Fibroblast of lung (primary cell): ENCODE results near the gene GRIA1. TPM values are rescaled to one million over a fixed set of nuclear protein-coding genes. Genes with fewer than 3 reads are reported as not detected.
"Not testable (repeated sequence)": the region's sequence is repeated elsewhere in the genome, so short reads cannot be mapped to it uniquely, and the experiment has no call there.

ENCODE experiments used
- DNase-seq, 2 donors: peaks; one replicate each; pipeline versions ENCODE4 v3.0.0 to v3.0.0-alpha.2; 2010; ENCODE audit warnings: low read depth in 2 of 2
- H2AFZ ChIP-seq: 2 replicates; pipeline ENCODE4 v1.5.1; 2012; ENCODE audit warnings: low read length, control low read depth, inconsistent platforms
- H3K27ac ChIP-seq: 2 replicates; pipeline ENCODE4 v1.5.1; 2011; ENCODE audit warnings: low read length, control low read depth; ENCODE audit not compliant: insufficient read depth
- H3K27me3 ChIP-seq: 2 replicates; pipeline ENCODE4 v1.5.1; 2011; ENCODE audit warnings: mild to moderate bottlenecking, low read length; ENCODE audit not compliant: control insufficient read depth, insufficient read depth
- H3K36me3 ChIP-seq: 2 replicates; pipeline ENCODE4 v1.5.1; 2011; ENCODE audit warnings: low read length; ENCODE audit not compliant: control insufficient read depth, insufficient read depth
- H3K4me1 ChIP-seq: 2 replicates; pipeline ENCODE4 v1.5.1; 2011; ENCODE audit warnings: low read length; ENCODE audit not compliant: control insufficient read depth, insufficient read depth; ENCODE audit errors: extremely low read depth
- H3K4me2 ChIP-seq: 2 replicates; pipeline ENCODE4 v1.5.1; 2011; ENCODE audit warnings: low read length, control low read depth; ENCODE audit not compliant: insufficient read depth; ENCODE audit errors: extremely low read depth
- H3K4me3 ChIP-seq, 4 experiments: fragments of 200-600 bp in 1 of 4; sonication (generic) in 1 of 4; replicated peaks in 1 of 4; 2 replicates each; pipeline ENCODE4 v1.5.1; 2011 to 2016; ENCODE audit warnings: low read length in 4 of 4, low read depth in 3 of 4, mild to moderate bottlenecking in 3 of 4, control low read depth in 2 of 4, inconsistent platforms in 1 of 4, mixed read lengths in 1 of 4; ENCODE audit not compliant: insufficient read depth in 1 of 4; ENCODE audit errors: control extremely low read depth in 1 of 4
- H3K79me2 ChIP-seq: 2 replicates; pipeline ENCODE4 v1.5.1; 2012; ENCODE audit warnings: mild to moderate bottlenecking, low read length, inconsistent platforms; ENCODE audit not compliant: control insufficient read depth, insufficient read depth
- H3K9ac ChIP-seq: 2 replicates; pipeline ENCODE4 v1.5.1; 2011; ENCODE audit warnings: mild to moderate bottlenecking, low read length, control low read depth; ENCODE audit not compliant: insufficient read depth
- H3K9me3 ChIP-seq: 2 replicates; pipeline ENCODE4 v1.5.1; 2012; ENCODE audit warnings: low read depth, low read length; ENCODE audit not compliant: control insufficient read depth, insufficient read depth
- H4K20me1 ChIP-seq: 2 replicates; pipeline ENCODE4 v1.5.1; 2011; ENCODE audit warnings: low read length; ENCODE audit not compliant: control insufficient read depth, insufficient read depth; ENCODE audit errors: extremely low read depth
- CTCF ChIP-seq, 2 donors: IDR thresholded peaks in 1 of 2; conservative IDR thresholded peaks in 1 of 2; 1 replicate in 1 of 2; 2 replicates in 1 of 2; pipeline ENCODE4 v1.5.1; 2011 to 2012; ENCODE audit warnings: low read length in 2 of 2, control low read depth in 1 of 2, inconsistent platforms in 1 of 2, low read depth in 1 of 2, mild to moderate bottlenecking in 1 of 2
- EZH2 ChIP-seq: IDR thresholded peaks from 2 replicates; pipeline ENCODE4 v1.5.1; 2012; ENCODE audit warnings: low read length, control low read depth, mild to moderate bottlenecking; ENCODE audit errors: missing control alignments
- polyA plus RNA-seq, 2 donors: library from polyadenylated mRNA; depleted of rRNA in 1 of 2; stranded (reverse) in 1 of 2; unstranded in 1 of 2; fragments of >200 nt; gene quantifications; 2 replicates each; pipeline ENCODE4 v1.2.1, GENCODE V29; 2011 to 2012; ENCODE audit warnings: missing spikeins in 1 of 2
- total RNA-seq: library from RNA; depleted of rRNA; stranded (reverse); fragments of >200 nt; gene quantifications from 2 replicates; pipeline ENCODE4 v1.2.1, GENCODE V29; 2014

The GRIA1 gene
- total and polyA plus RNA-seq, 2 donors (not counting 1 experiment from before 2014, with no cell fraction given), result 2.0 to 4.5 TPM

GRCh38 chr5:153831973-153832372 is 341.5 kb downstream of the GRIA1 start:
- Histone ChIP-seq H3K9ac (no peak overlapping the region), H4K20me1 (no peaks in the 10 kb centered on the region), H3K4me3 (no peak overlapping the region), H3K27me3 (no peaks in the 10 kb centered on the region), H3K4me1 (no peaks in the 10 kb centered on the region), H2AFZ (no peak overlapping the region), H3K79me2 (no peaks in the 10 kb centered on the region), H3K27ac (no peak overlapping the region), H3K36me3 (no peaks in the 10 kb centered on the region), H3K9me3 (no peaks in the 10 kb centered on the region), H3K4me2 (no peak overlapping the region)
- peak; percentile 32 to 61 for DNase-seq
- TF ChIP-seq CTCF (conservative IDR thresholded peaks at IDR 0.05 in 1 of 2, IDR thresholded peaks at IDR 0.05 in 1 of 2; ENCODE audit: low read depth in 1 of 2, low read length in 2 of 2) (no peak), EZH2 (no peak)

- Histone ChIP-seq H3K27ac (no peak overlapping the region), H2AFZ (no peak overlapping the region), H3K79me2 (no peaks in the 10 kb centered on the region), H3K4me1 (no peaks in the 10 kb centered on the region), H3K27me3 (no peaks in the 10 kb centered on the region), H3K36me3 (no peaks in the 10 kb centered on the region), H3K4me2 (no peak overlapping the region), H3K9ac (no peak overlapping the region), H3K9me3 (no peaks in the 10 kb centered on the region), H4K20me1 (no peaks in the 10 kb centered on the region), H3K4me3 (no peak overlapping the region)
- no peak for DNase-seq
- TF ChIP-seq EZH2, result no peak
- TF ChIP-seq CTCF (conservative IDR thresholded peaks at IDR 0.05 in 1 of 2, IDR thresholded peaks at IDR 0.05 in 1 of 2; ENCODE audit: low read depth in 1 of 2, low read length in 2 of 2), result no peak
Measured at GRCh38 chr5:153835891-153836515, 345.5 kb downstream of the GRIA1 start.

GRCh38 chr5:153849303-153850113 is 359.0 kb downstream of the GRIA1 start:
- not testable (repeated sequence) for H2AFZ ChIP-seq, H3K9ac ChIP-seq, H3K27ac ChIP-seq, H4K20me1 ChIP-seq, DNase-seq, H3K4me2 ChIP-seq, H3K9me3 ChIP-seq, H3K27me3 ChIP-seq, H3K4me3 ChIP-seq, H3K4me1 ChIP-seq, H3K79me2 ChIP-seq, H3K36me3 ChIP-seq
